Stimulated activated CD8-positive, alpha-beta memory T cell treated with anti-CD3 and anti-CD28 coated beads, Interleukin-4, amount 100 ng/mL, for 24 hours (primary cell): ENCODE results near the gene SUMF2.
A peak's percentile ranks its signal among the peaks of the same experiment; 100 is the strongest.
"Not testable (repeated sequence)": the region's sequence is repeated elsewhere in the genome, so short reads cannot be mapped to it uniquely, and the experiment has no call there.

Experiments
- DNase-seq: peaks from one replicate; pipeline ENCODE4 v3.0.0-alpha.2; 2020; ENCODE audit warnings: low read depth

SUMF2 gene

GRCh38 chr7:56063882-56064625, at the start of gene SUMF2:
TSS of gene SUMF2 (plus strand) at chr7:56064286. CDS start at chr7:56064312, 26 bp downstream.
- peak; percentile 88 for DNase-seq

- not testable (repeated sequence) for DNase-seq
Measured at GRCh38 chr7:56017015-56017414, 47.1 kb upstream of the SUMF2 start.

GRCh38 chr7:56019501-56019900, 44.6 kb upstream of the SUMF2 start:
- no peak for DNase-seq

GRCh38 chr7:56023500-56023899, 40.6 kb upstream of the SUMF2 start:
- no peak for DNase-seq

- DNase-seq, result no peak
Measured at GRCh38 chr7:56026538-56026937, 37.5 kb upstream of the SUMF2 start.

GRCh38 chr7:56028942-56029630, 35.0 kb upstream of the SUMF2 start:
- DNase-seq, result no peak

GRCh38 chr7:56030340-56030739, 33.7 kb upstream of the SUMF2 start:
- no peak for DNase-seq

GRCh38 chr7:56031556-56031955, 32.5 kb upstream of the SUMF2 start:
- not testable (repeated sequence) for DNase-seq

- not testable (repeated sequence) for DNase-seq
Measured at GRCh38 chr7:56032578-56032977, 31.5 kb upstream of the SUMF2 start.

- DNase-seq, result peak; percentile 55
Measured at GRCh38 chr7:56033671-56034432, 30.2 kb upstream of the SUMF2 start.

- no peak for DNase-seq
Measured at GRCh38 chr7:56040730-56041129, 23.4 kb upstream of the SUMF2 start.

- DNase-seq, result not testable (repeated sequence)
Measured at GRCh38 chr7:56045758-56046157, 18.3 kb upstream of the SUMF2 start.

- no peak for DNase-seq
Measured at GRCh38 chr7:56046721-56047445, 17.2 kb upstream of the SUMF2 start.

- not testable (repeated sequence) for DNase-seq
Measured at GRCh38 chr7:56047446-56048116, 16.5 kb upstream of the SUMF2 start.

GRCh38 chr7:56048245-56048644, 15.8 kb upstream of the SUMF2 start:
- DNase-seq, result no peak

GRCh38 chr7:56048763-56049162, 15.3 kb upstream of the SUMF2 start:
- DNase-seq, result not testable (repeated sequence)

- DNase-seq, result no peak
Measured at GRCh38 chr7:56051053-56051338, 13.1 kb upstream of the SUMF2 start.

GRCh38 chr7:56051339-56052191, 12.5 kb upstream of the SUMF2 start, which contains the start of the genes CCT6A and PSPH:
TSS of gene CCT6A (plus strand) at chr7:56051765. CDS start at chr7:56051849, 84 bp downstream.
TSS of gene PSPH (minus strand) at chr7:56051444. CDS start at chr7:56021212, 30,232 bp downstream.
- peak; percentile 92 for DNase-seq

GRCh38 chr7:56053379-56053778, 10.7 kb upstream of the SUMF2 start:
- no peak for DNase-seq

- no peak for DNase-seq
Measured at GRCh38 chr7:56053993-56054392, 10.1 kb upstream of the SUMF2 start.
